Type B pancreatic cell (in vitro differentiated cells): Measurements from ENCODE around the gene TNFSF15. TPM values are rescaled to one million over a fixed set of nuclear protein-coding genes. Genes with fewer than 3 reads are reported as not detected.

Experiments used
- DNase-seq: peaks from one replicate; pipeline ENCODE4 v3.0.0; 2021; ENCODE audit warnings: mixed read lengths; ENCODE audit not compliant: unreplicated experiment; ENCODE audit errors: extremely low spot score
- H3K27ac Mint-ChIP-seq: 2 replicates; pipeline ENCODE4 v1.8.0; 2021; ENCODE audit warnings: mild to moderate bottlenecking, mixed read lengths
- H3K27me3 Mint-ChIP-seq: 2 replicates; pipeline ENCODE4 v1.8.0; 2021; ENCODE audit warnings: mixed read lengths
- H3K36me3 Mint-ChIP-seq: 2 replicates; pipeline ENCODE4 v1.8.0; 2021; ENCODE audit warnings: mixed read lengths
- H3K4me1 Mint-ChIP-seq: one replicate; pipeline ENCODE4 v1.8.0; 2021; ENCODE audit warnings: mixed read lengths; ENCODE audit not compliant: unreplicated experiment
- H3K4me3 Mint-ChIP-seq: 2 replicates; pipeline ENCODE4 v1.8.0; 2021; ENCODE audit warnings: mild to moderate bottlenecking, mixed read lengths
- H3K9me3 Mint-ChIP-seq: 2 replicates; pipeline ENCODE4 v1.8.0; 2021; ENCODE audit warnings: mixed read lengths
- CTCF ChIP-seq: fragments of 200-600 bp; sonication (generic); conservative IDR thresholded peaks from 2 replicates; pipeline ENCODE4 v1.5.0; 2021; ENCODE audit warnings: antibody characterized with exemption, mild to moderate bottlenecking
- total RNA-seq: library from RNA; stranded (reverse); gene quantifications from 2 replicates; pipeline ENCODE4 v1.2.1, GENCODE V29; 2021; ENCODE audit warnings: low replicate concordance

Gene TNFSF15
- total RNA-seq, 1 donor from 2014 or later = 3.3 TPM

DNA sequence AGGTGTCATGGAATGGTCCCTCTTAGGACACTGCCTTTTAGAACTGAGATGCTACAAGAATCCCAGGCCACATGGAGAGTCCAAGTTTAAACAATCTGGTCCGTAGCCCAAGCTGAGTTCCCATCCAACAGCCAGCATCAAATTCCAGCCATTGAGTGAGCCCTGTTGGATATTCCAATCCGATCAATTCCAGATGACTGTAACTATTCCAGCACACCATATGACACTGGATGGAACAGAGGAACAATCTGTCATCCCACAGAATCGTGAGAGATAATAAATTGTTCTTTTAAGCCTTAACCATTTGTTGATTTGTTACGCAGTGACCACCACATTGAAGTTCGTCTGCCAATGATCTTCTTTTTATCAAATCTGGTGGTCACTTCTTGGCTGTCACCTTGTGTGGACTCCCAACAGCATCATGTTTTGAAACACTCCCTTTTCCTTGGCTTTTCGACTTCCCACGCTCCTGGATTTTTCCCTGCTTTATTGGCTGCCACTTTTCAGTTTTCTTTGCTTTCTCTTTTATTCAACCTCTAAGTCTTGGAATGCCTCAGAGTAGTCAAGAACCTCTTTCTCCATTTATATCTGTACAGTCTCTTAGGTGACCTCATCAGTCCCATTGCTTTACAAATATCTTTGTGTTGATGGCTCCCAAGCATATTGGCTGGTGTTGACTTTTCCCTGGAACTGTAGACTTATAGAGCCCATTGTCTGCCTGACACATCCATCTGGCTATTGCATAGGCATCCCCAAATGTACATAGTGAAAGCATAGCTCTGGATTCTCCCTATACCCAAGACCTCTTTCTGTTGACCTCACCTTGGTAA, 46.1 kb downstream of the TNFSF15 start:
- Mint-ChIP-seq H3K4me1 (no peaks in the 10 kb centered on the region), H3K27me3 (peaks cover 35% of the 10 kb centered on the region), H3K9me3 (no peaks in the 10 kb centered on the region), H3K4me3 (no peak overlapping the region), H3K27ac (no peak overlapping the region), H3K36me3 (no peaks in the 10 kb centered on the region)
- DNase-seq = no peak
- TF ChIP-seq CTCF = no peak

DNA sequence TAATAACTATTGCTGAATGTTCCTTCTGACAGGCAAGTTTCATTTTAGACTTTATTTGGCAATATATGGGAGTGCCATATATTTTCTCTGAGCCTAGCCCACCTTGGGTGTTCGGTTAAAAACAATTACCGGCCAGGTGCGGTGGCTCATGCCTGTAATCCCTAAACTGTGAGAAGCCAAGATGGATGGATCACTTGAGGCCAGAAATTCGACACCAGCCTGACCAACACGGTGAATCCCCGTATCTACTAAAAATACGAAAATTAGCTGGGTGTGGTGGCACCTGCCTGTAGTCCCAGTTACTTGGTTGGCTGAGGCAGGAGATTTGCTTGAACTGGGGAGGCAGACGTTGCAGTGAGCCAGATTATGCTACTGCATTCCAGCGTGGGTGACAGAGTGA, 47.9 kb downstream of the TNFSF15 start:
- no peak for TF ChIP-seq CTCF
- no peaks in the 10 kb centered on the region for H3K4me1 Mint-ChIP-seq
- peaks cover 30% of the 10 kb centered on the region for H3K27me3 Mint-ChIP-seq
- no peak for DNase-seq
- no peaks in the 10 kb centered on the region for H3K36me3 Mint-ChIP-seq
- no peak overlapping the region for H3K4me3 Mint-ChIP-seq
- no peaks in the 10 kb centered on the region for H3K9me3 Mint-ChIP-seq
- H3K27ac Mint-ChIP-seq = no peak overlapping the region

GRCh38 chr9:114757395-114757794, 48.4 kb downstream of the TNFSF15 start:
- Mint-ChIP-seq H3K4me1 (no peaks in the 10 kb centered on the region), H3K9me3 (no peaks in the 10 kb centered on the region), H3K27ac (no peak overlapping the region), H3K4me3 (no peak overlapping the region), H3K27me3 (peaks cover 30% of the 10 kb centered on the region), H3K36me3 (no peaks in the 10 kb centered on the region)
- TF ChIP-seq CTCF = no peak
- DNase-seq = no peak

- Mint-ChIP-seq H3K27me3 (peaks cover 30% of the 10 kb centered on the region), H3K36me3 (no peaks in the 10 kb centered on the region), H3K4me3 (no peak overlapping the region), H3K27ac (no peak overlapping the region), H3K4me1 (no peaks in the 10 kb centered on the region), H3K9me3 (no peaks in the 10 kb centered on the region)
- no peak for TF ChIP-seq CTCF
- no peak for DNase-seq
These were observed 48.9 kb downstream of the TNFSF15 start for GRCh38 chr9:114756920-114757319.

DNA sequence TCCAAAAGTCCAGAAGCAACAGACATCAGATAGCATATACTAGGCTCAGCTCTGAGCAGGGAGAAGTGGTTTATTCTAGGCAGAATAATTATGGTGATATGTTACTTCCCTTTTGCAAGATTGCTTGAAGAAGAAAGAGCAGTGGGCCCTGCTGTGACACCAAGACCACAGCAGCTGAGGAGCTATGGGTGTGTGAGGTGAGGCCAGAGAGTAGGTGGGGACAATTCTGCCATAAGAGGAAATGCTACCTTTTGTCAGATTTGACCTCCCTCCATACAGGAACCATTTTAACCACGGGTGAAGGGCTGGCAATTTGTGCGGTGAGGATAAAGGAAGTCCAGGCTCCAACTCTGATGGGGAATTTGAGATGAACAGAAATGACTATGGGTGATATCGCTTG, 51.3 kb downstream of the TNFSF15 start:
- H3K4me1 Mint-ChIP-seq = no peaks in the 10 kb centered on the region
- H3K4me3 Mint-ChIP-seq = no peak overlapping the region
- no peak for DNase-seq
- peaks cover 30% of the 10 kb centered on the region for H3K27me3 Mint-ChIP-seq
- H3K36me3 Mint-ChIP-seq = no peaks in the 10 kb centered on the region
- no peaks in the 10 kb centered on the region for H3K9me3 Mint-ChIP-seq
- no peak for TF ChIP-seq CTCF
- H3K27ac Mint-ChIP-seq = no peak overlapping the region
